Keratinocyte (primary cell): ENCODE results near the gene IDH3B.

Source experiments
- CTCF ChIP-seq, 3 experiments: IDR thresholded peaks in 1 of 3; conservative IDR thresholded peaks in 1 of 3; optimal IDR thresholded peaks in 1 of 3; 2 replicates in 2 of 3; 3 replicates in 1 of 3; pipeline versions ENCODE3 to v1.5.1; 2011; ENCODE audit warnings: low read length in 3 of 3, mild to moderate bottlenecking in 3 of 3, moderate library complexity in 2 of 3, control low read depth in 1 of 3, inconsistent platforms in 1 of 3; ENCODE audit not compliant: insufficient read depth in 2 of 3; ENCODE audit errors: extremely low read depth in 1 of 3
- EZH2 ChIP-seq: IDR thresholded peaks from one replicate; pipeline ENCODE4 v1.6.1; 2012; ENCODE audit warnings: inconsistent platforms, mild to moderate bottlenecking, low read length, moderate library complexity

- TF ChIP-seq CTCF (optimal IDR thresholded peaks at IDR 0.05 in 1 of 3, IDR thresholded peaks at IDR 0.05 in 1 of 3, conservative IDR thresholded peaks at IDR 0.05 in 1 of 3; ENCODE audit: extremely low read depth in 1 of 3, insufficient read depth in 2 of 3, low read length in 3 of 3) (no peak), EZH2 (no peak)
These were observed 26.2 kb upstream of the IDH3B start for GRCh38 chr20:2690213-2690612.
